Spleen (tissue), 11 donors: ENCODE data around the gene RUFY1. TPM values are rescaled to one million over a fixed set of nuclear protein-coding genes. Genes with fewer than 3 reads are reported as not detected.

Source experiments
- DNase-seq: peaks from one replicate; pipeline ENCODE4 v3.0.0-alpha.2; 2020
- H3K27ac ChIP-seq, 8 donors: fragments of 200-600 bp; sonication (generic) in 7 of 8; 1 replicate in 4 of 8; 2 replicates in 4 of 8; pipeline versions ENCODE4 v1.5.0 to v1.8.0; 2016 to 2021; ENCODE audit warnings: inconsistent platforms in 4 of 8, mild to moderate bottlenecking in 4 of 8, moderate library complexity in 1 of 8
- H3K27me3 ChIP-seq, 7 donors: fragments of 200-600 bp; sonication (generic) in 6 of 7; replicated peaks in 1 of 7; 1 replicate in 4 of 7; 2 replicates in 3 of 7; pipeline versions ENCODE4 v1.5.0 to v1.8.0; 2016 to 2021; ENCODE audit warnings: inconsistent platforms in 3 of 7, mild to moderate bottlenecking in 1 of 7
- H3K36me3 ChIP-seq, 6 donors: fragments of 200-600 bp; sonication (generic) in 5 of 6; 1 replicate in 4 of 6; 2 replicates in 2 of 6; pipeline versions ENCODE4 v1.5.0 to v1.8.0; 2016 to 2021; ENCODE audit warnings: inconsistent platforms in 2 of 6
- H3K4me1 ChIP-seq, 6 donors: fragments of 200-600 bp; sonication (generic) in 5 of 6; 1 replicate in 3 of 6; 2 replicates in 3 of 6; pipeline versions ENCODE4 v1.5.0 to v1.8.0; 2016 to 2021; ENCODE audit warnings: inconsistent platforms in 3 of 6
- H3K4me3 ChIP-seq, 8 donors: fragments of 200-600 bp; sonication (generic) in 7 of 8; 1 replicate in 4 of 8; 2 replicates in 4 of 8; pipeline versions ENCODE4 v1.5.0 to v1.8.0; 2016 to 2021; ENCODE audit warnings: inconsistent platforms in 4 of 8, mild to moderate bottlenecking in 4 of 8, moderate library complexity in 2 of 8
- H3K9me3 ChIP-seq, 8 donors: fragments of 200-600 bp; sonication (generic) in 7 of 8; 1 replicate in 4 of 8; 2 replicates in 4 of 8; pipeline versions ENCODE4 v1.5.0 to v1.8.0; 2016 to 2021; ENCODE audit warnings: inconsistent platforms in 4 of 8
- POLR2A ChIP-seq, 3 donors: fragments of 450-650 bp; IDR thresholded peaks; one replicate each; pipeline ENCODE4 v1.5.1; 2017; ENCODE audit warnings: antibody characterized with exemption in 3 of 3, mild to moderate bottlenecking in 1 of 3
- POLR2AphosphoS5 ChIP-seq, 3 donors: sonication (generic); formaldehyde crosslinking; IDR thresholded peaks; one replicate each; pipeline ENCODE4 v1.5.1; 2017; ENCODE audit warnings: antibody characterized with exemption in 3 of 3
- WGBS, 5 donors: extraction: QIAGEN DNeasy Blood & Tissue Kit in 3 of 5; methylation state at CpG; one replicate each; pipeline versions ENCODE4 v1.1.5 to v1.1.7; 2013 to 2018; 5-methylcytosine and 5-hydroxymethylcytosine counted together
- intact Hi-C: fragments of 100-400 bp; cut with DNase I; formaldehyde crosslinking; loops from one replicate; pipeline ENCODE4 v1.15.0; 2023; ENCODE audit warnings: low total_unique reads
- polyA plus RNA-seq, 3 donors: library from polyadenylated mRNA; stranded (reverse); fragments of 200-250 nt; gene quantifications; one replicate each; pipeline ENCODE4 v1.2.1, GENCODE V29; 2013
- total RNA-seq, 7 donors: library from RNA; depleted of rRNA in 3 of 7; stranded (reverse); fragments of >200 nt in 3 of 7; fragmentation: NEBNext Ultra II Directional in 4 of 7; extraction: Animal tissue kit (Norgen Biotek cat#: 25700) in 4 of 7; gene quantifications; one replicate each; pipeline versions ENCODE4 v1.1.0 to v1.2.1, GENCODE V29; 2016 to 2021
- TF ChIP-seq, protein P1 (sequence below), 11 experiments: fragments of 200-600 bp in 7 of 11; fragments of 450-650 bp in 4 of 11; sonication (generic) in 4 of 11; IDR thresholded peaks in 8 of 11; conservative IDR thresholded peaks in 3 of 11; 1 replicate in 7 of 11; 2 replicates in 4 of 11; pipeline versions ENCODE4 v1.4.0 to v1.8.0; 2016 to 2021; ENCODE audit warnings: antibody characterized with exemption in 11 of 11, inconsistent platforms in 4 of 11, mild to moderate bottlenecking in 1 of 11
- donor health status: healthy with polysubstance abuse.
- donor health status: DM: no; HTN: no; CAD: no; lungs with moderate emphysema.
- donor health status: DM: no; HTN: no; CAD: no.
- donor health status: Bipolar disorder and iron deficiency.
- donor health status: healthy.
- donor health status: DM: no; HTN: no; CAD: no.
- donor health status: DM: yes; HTN: yes; CAD: no.

Gene RUFY1
- total and polyA plus RNA-seq, 10 donors = 33.9 to 89.6 (median 67.3) TPM

DNA sequence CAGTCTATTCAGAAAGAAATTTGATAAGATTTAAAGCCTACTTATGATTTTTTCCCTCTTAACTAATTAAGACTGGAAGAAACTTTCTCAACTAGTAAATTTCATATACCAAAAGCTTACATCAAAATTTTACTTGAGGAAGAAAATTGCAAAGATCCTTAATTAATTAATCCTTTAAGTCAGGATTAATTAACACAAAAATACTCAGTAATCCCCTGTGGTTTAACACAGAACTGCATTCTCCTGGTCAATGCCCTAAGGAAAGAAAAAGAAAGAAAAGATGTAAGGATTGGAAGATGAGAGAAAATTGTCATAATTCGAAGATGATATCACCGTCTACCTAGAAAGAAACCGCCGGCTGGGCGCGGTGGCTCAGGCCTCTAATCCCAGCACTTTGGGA, 17.3 kb upstream of the RUFY1 start:
- H3K36me3 ChIP-seq = no peaks in the 10 kb centered on the region
- no peaks in the 10 kb centered on the region for H3K9me3 ChIP-seq
- H3K4me3 ChIP-seq = no peak overlapping the region
- peak overlapping the region in 2 of 8 donors; percentile 20 to 71 for H3K27ac ChIP-seq
- TF ChIP-seq POLR2AphosphoS5 (IDR thresholded peaks at IDR 0.05) = no peak
- no peak for TF ChIP-seq POLR2A (IDR thresholded peaks at IDR 0.05)
- 80 to 98% (median 94%) methylated on average over 6 of the region's 6 CpGs for WGBS, 5 donors
- no peak for DNase-seq
- intact Hi-C loops = no loop called here
- no peaks in the 10 kb centered on the region for H3K27me3 ChIP-seq
- peaks cover 0 to 41% (median 29%) of the 10 kb centered on the region in 6 donors for H3K4me1 ChIP-seq

DNA sequence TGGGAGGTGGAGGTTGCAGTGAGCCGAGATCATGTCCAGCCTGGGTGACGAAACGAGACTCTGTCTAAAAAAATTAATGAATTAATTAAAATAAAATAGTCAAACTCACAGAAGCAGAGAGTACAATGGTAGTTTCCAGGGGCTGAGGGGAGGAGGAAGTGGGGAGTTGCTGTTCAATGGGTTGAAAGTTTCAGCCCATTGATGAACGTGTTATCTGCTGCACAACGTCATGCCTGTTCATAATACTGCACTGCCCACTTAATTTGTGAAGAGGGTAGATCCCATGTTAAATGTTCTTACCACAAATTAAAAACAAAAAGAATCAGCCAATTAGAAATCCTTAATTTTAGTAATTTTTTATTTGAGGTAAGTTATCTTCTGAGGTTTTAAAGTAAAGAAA, 16.4 kb upstream of the RUFY1 start:
- intact Hi-C loops = no loop called here
- peaks cover 0 to 41% (median 29%) of the 10 kb centered on the region in 6 donors for H3K4me1 ChIP-seq
- no peaks in the 10 kb centered on the region for H3K9me3 ChIP-seq
- H3K36me3 ChIP-seq = no peaks in the 10 kb centered on the region
- no peaks in the 10 kb centered on the region for H3K27me3 ChIP-seq
- peak overlapping the region in 7 of 8 donors; percentile 20 to 71 (median 59) for H3K27ac ChIP-seq
- DNase-seq = no peak
- 65 to 81% (median 71%) methylated on average over 5 of the region's 5 CpGs for WGBS, 5 donors
- TF ChIP-seq POLR2AphosphoS5 (IDR thresholded peaks at IDR 0.05) = no peak
- no peak for TF ChIP-seq POLR2A (IDR thresholded peaks at IDR 0.05)
- TF ChIP-seq, protein P1, sequence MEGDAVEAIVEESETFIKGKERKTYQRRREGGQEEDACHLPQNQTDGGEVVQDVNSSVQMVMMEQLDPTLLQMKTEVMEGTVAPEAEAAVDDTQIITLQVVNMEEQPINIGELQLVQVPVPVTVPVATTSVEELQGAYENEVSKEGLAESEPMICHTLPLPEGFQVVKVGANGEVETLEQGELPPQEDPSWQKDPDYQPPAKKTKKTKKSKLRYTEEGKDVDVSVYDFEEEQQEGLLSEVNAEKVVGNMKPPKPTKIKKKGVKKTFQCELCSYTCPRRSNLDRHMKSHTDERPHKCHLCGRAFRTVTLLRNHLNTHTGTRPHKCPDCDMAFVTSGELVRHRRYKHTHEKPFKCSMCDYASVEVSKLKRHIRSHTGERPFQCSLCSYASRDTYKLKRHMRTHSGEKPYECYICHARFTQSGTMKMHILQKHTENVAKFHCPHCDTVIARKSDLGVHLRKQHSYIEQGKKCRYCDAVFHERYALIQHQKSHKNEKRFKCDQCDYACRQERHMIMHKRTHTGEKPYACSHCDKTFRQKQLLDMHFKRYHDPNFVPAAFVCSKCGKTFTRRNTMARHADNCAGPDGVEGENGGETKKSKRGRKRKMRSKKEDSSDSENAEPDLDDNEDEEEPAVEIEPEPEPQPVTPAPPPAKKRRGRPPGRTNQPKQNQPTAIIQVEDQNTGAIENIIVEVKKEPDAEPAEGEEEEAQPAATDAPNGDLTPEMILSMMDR (IDR thresholded peaks at IDR 0.05 in 8 of 11, conservative IDR thresholded peaks at IDR 0.05 in 3 of 11) = no peak
- peak overlapping the region in 3 of 8 donors; percentile 2 to 45 (median 25) for H3K4me3 ChIP-seq

- H3K27ac ChIP-seq = peak overlapping the region in 7 of 8 donors; percentile 20 to 71 (median 59)
- peak overlapping the region in 4 of 8 donors; percentile 2 to 45 (median 18) for H3K4me3 ChIP-seq
- intact Hi-C loops = no loop called here
- TF ChIP-seq, protein P1 (IDR thresholded peaks at IDR 0.05 in 8 of 11, conservative IDR thresholded peaks at IDR 0.05 in 3 of 11) = no peak
- no peak for TF ChIP-seq POLR2A (IDR thresholded peaks at IDR 0.05)
- TF ChIP-seq POLR2AphosphoS5 (IDR thresholded peaks at IDR 0.05) = no peak
- no peaks in the 10 kb centered on the region for H3K9me3 ChIP-seq
- no peak for DNase-seq
- WGBS, 5 donors = 43 to 71% (median 66%) methylated on average over 12 of the region's 12 CpGs
- no peaks in the 10 kb centered on the region for H3K27me3 ChIP-seq
- peaks cover 0 to 41% (median 29%) of the 10 kb centered on the region in 6 donors for H3K4me1 ChIP-seq
- H3K36me3 ChIP-seq = no peaks in the 10 kb centered on the region
These were observed 15.9 kb upstream of the RUFY1 start for GRCh38 chr5:179534431-179534830.

- TF ChIP-seq POLR2A (IDR thresholded peaks at IDR 0.05) = no peak
- TF ChIP-seq, protein P1 (IDR thresholded peaks at IDR 0.05 in 8 of 11, conservative IDR thresholded peaks at IDR 0.05 in 3 of 11) = no peak
- TF ChIP-seq POLR2AphosphoS5 (IDR thresholded peaks at IDR 0.05) = no peak
- Histone ChIP-seq H3K36me3 (no peaks in the 10 kb centered on the region), H3K4me3 (no peak overlapping the region), H3K9me3 (no peaks in the 10 kb centered on the region), H3K27ac (no peak overlapping the region), H3K27me3 (no peaks in the 10 kb centered on the region), H3K4me1 (peaks cover 0 to 20% (median 10%) of the 10 kb centered on the region in 6 donors)
- no peak for DNase-seq
- 81 to 90% (median 88%) methylated on average over 6 of the region's 6 CpGs for WGBS, 5 donors
- intact Hi-C loops = no loop called here
These were observed 13.7 kb upstream of the RUFY1 start for GRCh38 chr5:179536676-179537075.
